HCT116 (cell line): ENCODE results near the gene IL21. TPM values are rescaled to one million over a fixed set of nuclear protein-coding genes. Genes with fewer than 3 reads are reported as not detected.
"Not testable (repeated sequence)": the region's sequence is repeated elsewhere in the genome, so short reads cannot be mapped to it uniquely, and the experiment has no call there.

Experiments
- ATAC-seq: fragments of 200-7000 bp; cut with Tn5 transposase; 2 replicates; pipeline ENCODE4 v1.9.1; 2020; ENCODE audit warnings: mild to moderate bottlenecking, moderate library complexity
- BruUV-seq: library from RNA; stranded (reverse); fragments of 400-500 nt; replicated peaks from 2 replicates; lab custom pipeline; 2021; lab: Mats Ljungman, UMichigan
- CTCF ChIA-PET: fragments of 300-600 bp; sonication (Branson Sonifier 250); formaldehyde crosslinking; loops from one replicate; lab custom pipeline; 2021; ENCODE audit warnings: antibody characterized with exemption; lab: Charles Lee
- POLR2A ChIA-PET: fragments of 300-600, 350-600 bp; sonication (Branson Sonifier 250); formaldehyde crosslinking; loops from one replicate; lab custom pipeline; 2021; ENCODE audit warnings: antibody characterized with exemption; lab: Charles Lee
- RAD21 ChIA-PET, 2 experiments: fragments of 300-600 bp; sonication (Branson Sonifier 250); formaldehyde crosslinking; loops; one replicate each; lab custom pipeline; 2023; ENCODE audit warnings: low total read pairs in 2 of 2; ENCODE audit not compliant: uncharacterized antibody in 2 of 2, unreplicated experiment in 2 of 2, low non-redundant PET in 1 of 2; lab: Charles Lee
- DNase-seq: peaks from one replicate; pipeline ENCODE4 v3.0.0-alpha.2; 2010; ENCODE audit warnings: low read depth, low spot score
- H2AFZ ChIP-seq: fragments of 200-600 bp; shearing (Covaris generic), sonication (generic); 2 replicates; pipeline ENCODE4 v1.6.1; 2017; ENCODE audit warnings: low read depth, mixed run types, mixed read lengths, antibody characterized with exemption, low read length; ENCODE audit not compliant: poor library complexity, severe bottlenecking
- H3K27ac ChIP-seq: 2 replicates; pipeline ENCODE4 v1.5.1; 2012; ENCODE audit warnings: low read depth, low read length
- H3K27me3 ChIP-seq: fragments of 200-600 bp; sonication (generic); 2 replicates; pipeline ENCODE4 v1.6.1; 2016; ENCODE audit warnings: mixed run types, low read length, mixed read lengths; ENCODE audit not compliant: insufficient read depth
- H3K36me3 ChIP-seq, 2 experiments: fragments of 200-500 bp in 1 of 2; fragments of 200-600 bp in 1 of 2; sonication (Bioruptor generic) in 1 of 2; sonication (generic) in 1 of 2; 2 replicates each; pipeline versions ENCODE4 v1.5.1 to v1.6.1; 2014 to 2016; ENCODE audit warnings: low read length in 2 of 2, inconsistent platforms in 1 of 2, mixed read lengths in 1 of 2, mixed run types in 1 of 2; ENCODE audit not compliant: insufficient read depth in 2 of 2, control insufficient read depth in 1 of 2
- H3K4me1 ChIP-seq, 2 experiments: fragments of 200-600 bp in 1 of 2; sonication (generic) in 1 of 2; 2 replicates each; pipeline versions ENCODE4 v1.5.1 to v1.6.1; 2012 to 2017; ENCODE audit warnings: low read length in 2 of 2, inconsistent platforms in 1 of 2, mild to moderate bottlenecking in 1 of 2, mixed read lengths in 1 of 2, mixed run types in 1 of 2, moderate library complexity in 1 of 2; ENCODE audit not compliant: insufficient read depth in 2 of 2, control insufficient read depth in 1 of 2
- H3K4me2 ChIP-seq: fragments of 200-600 bp; sonication (generic); 2 replicates; pipeline ENCODE4 v1.6.1; 2017; ENCODE audit warnings: mixed run types, low read length, mixed read lengths
- H3K4me3 ChIP-seq, 2 experiments: fragments of 200-600 bp in 1 of 2; sonication (generic) in 1 of 2; replicated peaks in 1 of 2; 2 replicates each; pipeline ENCODE4 v1.5.1; 2011 to 2016; ENCODE audit warnings: low read length in 2 of 2, control low read depth in 1 of 2, low read depth in 1 of 2, mild to moderate bottlenecking in 1 of 2, mixed read lengths in 1 of 2, mixed run types in 1 of 2
- H3K79me2 ChIP-seq: fragments of 200-600 bp; sonication (generic); 2 replicates; pipeline ENCODE4 v1.6.1; 2017; ENCODE audit warnings: mild to moderate bottlenecking, mixed run types, low read length, moderate library complexity, mixed read lengths; ENCODE audit not compliant: insufficient read depth
- H3K9ac ChIP-seq: fragments of 200-600 bp; sonication (generic); 2 replicates; pipeline ENCODE4 v1.6.1; 2016; ENCODE audit warnings: low read length, mixed read lengths
- H3K9me2 ChIP-seq: fragments of 200-600 bp; sonication (generic), shearing (Covaris generic); 2 replicates; pipeline ENCODE4 v1.6.1; 2017; ENCODE audit warnings: mixed run types, mild to moderate bottlenecking, moderate library complexity; ENCODE audit not compliant: insufficient read depth
- H3K9me3 ChIP-seq, 2 experiments: fragments of 200-500 bp in 1 of 2; fragments of 200-600 bp in 1 of 2; sonication (Bioruptor generic) in 1 of 2; sonication (generic) in 1 of 2; 2 replicates each; pipeline ENCODE4 v1.6.1; 2014 to 2017; ENCODE audit warnings: low read length in 2 of 2, mixed read lengths in 2 of 2, inconsistent platforms in 1 of 2, low read depth in 1 of 2, mild to moderate bottlenecking in 1 of 2, mixed run types in 1 of 2, moderate library complexity in 1 of 2; ENCODE audit not compliant: control insufficient read depth in 1 of 2, insufficient read depth in 1 of 2
- H4K20me1 ChIP-seq: fragments of 200-600 bp; sonication (generic), shearing (Covaris generic); 2 replicates; pipeline ENCODE4 v1.6.1; 2017; ENCODE audit warnings: mixed run types, mild to moderate bottlenecking, moderate library complexity; ENCODE audit not compliant: insufficient read depth
- EGR1 ChIP-seq: IDR thresholded peaks from 2 replicates; pipeline ENCODE4 v1.6.1; 2012; ENCODE audit warnings: low read depth
- ELF1 ChIP-seq: IDR thresholded peaks from 2 replicates; pipeline ENCODE4 v1.6.1; 2012; ENCODE audit warnings: low read depth, borderline replicate concordance
- EZH2phosphoT487 ChIP-seq: fragments of 200-600 bp; IDR thresholded peaks from 2 replicates; pipeline ENCODE4 v1.6.1; 2018; ENCODE audit warnings: antibody characterized with exemption, borderline replicate concordance
- JUND ChIP-seq: IDR thresholded peaks from 2 replicates; pipeline ENCODE4 v1.6.1; 2012
- POLR2A ChIP-seq: IDR thresholded peaks from 2 replicates; pipeline ENCODE4 v1.7.0; 2011; ENCODE audit warnings: borderline replicate concordance; ENCODE audit not compliant: insufficient read depth, insufficient read length; ENCODE audit errors: extremely low read depth
- RAD21 ChIP-seq: IDR thresholded peaks from 2 replicates; pipeline ENCODE4 v1.6.1; 2012; ENCODE audit warnings: low read depth, mild to moderate bottlenecking
- SP1 ChIP-seq: IDR thresholded peaks from 2 replicates; pipeline ENCODE4 v1.6.1; 2012; ENCODE audit warnings: low read depth
- SRF ChIP-seq: IDR thresholded peaks from 2 replicates; pipeline ENCODE4 v1.6.1; 2012; ENCODE audit warnings: low read depth
- TCF7L2 ChIP-seq: IDR thresholded peaks from 2 replicates; pipeline ENCODE4 v1.7.0; 2011; ENCODE audit warnings: borderline replicate concordance, inconsistent platforms; ENCODE audit not compliant: insufficient read depth, insufficient read length; ENCODE audit errors: extremely low read depth
- YY1 ChIP-seq: IDR thresholded peaks from 2 replicates; pipeline ENCODE4 v1.6.1; 2011; ENCODE audit warnings: low read length, low read depth, moderate library complexity, mild to moderate bottlenecking; ENCODE audit not compliant: insufficient replicate concordance; ENCODE audit errors: extremely low read depth
- ZFX ChIP-seq: fragments of 450-650 bp; IDR thresholded peaks from 2 replicates; pipeline ENCODE4 v1.6.1; 2017
- intact Hi-C: fragments of 100-400 bp; cut with micrococcal nuclease; formaldehyde crosslinking; loops from 2 replicates; pipeline ENCODE4 v1.10.0; 2022
- total RNA-seq: library from RNA; stranded (reverse); gene quantifications from one replicate; pipeline ENCODE4 v1.2.1, GENCODE V29; 2021; ENCODE audit not compliant: unreplicated experiment
- TF ChIP-seq, protein P1 (sequence below): IDR thresholded peaks from 2 replicates; pipeline ENCODE4 v1.6.1; 2012

Gene IL21
- total RNA-seq, 1 experiment from 2014 or later = 0.12 TPM

DNA sequence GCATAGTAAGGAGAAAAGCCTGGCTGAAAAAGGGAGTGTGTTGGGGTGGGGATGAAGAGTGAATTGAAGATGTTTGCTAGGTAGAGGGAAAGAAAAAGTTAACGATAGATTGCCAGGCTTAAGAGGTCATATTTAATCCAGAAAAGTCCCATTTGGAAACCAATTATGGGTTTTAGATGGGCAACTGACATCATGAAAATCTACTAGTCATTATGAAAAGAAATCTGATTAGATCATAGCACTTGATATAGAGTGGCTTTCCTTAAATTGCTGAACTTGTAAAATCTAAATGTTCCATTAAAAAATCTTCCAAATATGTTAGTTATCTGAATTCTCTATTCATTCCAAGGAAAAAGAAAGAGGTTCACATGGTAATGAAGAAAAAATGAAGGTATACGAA lies 37.5 kb upstream of the IL21 start:
- Histone ChIP-seq H3K27me3 (no peaks in the 10 kb centered on the region), H4K20me1 (no peaks in the 10 kb centered on the region), H3K79me2 (no peaks in the 10 kb centered on the region), H3K4me2 (no peak overlapping the region), H3K4me1 (peaks cover 0 to 11% of the 10 kb centered on the region in 2 experiments; a peak in 1 of 4 replicates), H2AFZ (no peak overlapping the region), H3K4me3 (no peak overlapping the region), H3K9ac (no peak overlapping the region), H3K9me3 (no peaks in the 10 kb centered on the region), H3K27ac (no peak overlapping the region), H3K9me2 (no peaks in the 10 kb centered on the region), H3K36me3 (no peaks in the 10 kb centered on the region)
- DNase-seq (no peak), ATAC-seq (no peak)
- ChIA-PET CTCF (no interaction called here), RAD21 (no interaction called here), POLR2A (no interaction called here)
- intact Hi-C loops = no loop called here
- no TSS peak for BruUV-seq
- TF ChIP-seq SP1 (no peak), SRF (no peak), POLR2A (no peak), EZH2phosphoT487 (no peak), YY1 (no peak), RAD21 (no peak), JUND (no peak), ELF1 (no peak), TCF7L2 (no peak), EGR1 (no peak)
- TF ChIP-seq, protein P1, sequence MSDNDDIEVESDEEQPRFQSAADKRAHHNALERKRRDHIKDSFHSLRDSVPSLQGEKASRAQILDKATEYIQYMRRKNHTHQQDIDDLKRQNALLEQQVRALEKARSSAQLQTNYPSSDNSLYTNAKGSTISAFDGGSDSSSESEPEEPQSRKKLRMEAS = no peak

DNA sequence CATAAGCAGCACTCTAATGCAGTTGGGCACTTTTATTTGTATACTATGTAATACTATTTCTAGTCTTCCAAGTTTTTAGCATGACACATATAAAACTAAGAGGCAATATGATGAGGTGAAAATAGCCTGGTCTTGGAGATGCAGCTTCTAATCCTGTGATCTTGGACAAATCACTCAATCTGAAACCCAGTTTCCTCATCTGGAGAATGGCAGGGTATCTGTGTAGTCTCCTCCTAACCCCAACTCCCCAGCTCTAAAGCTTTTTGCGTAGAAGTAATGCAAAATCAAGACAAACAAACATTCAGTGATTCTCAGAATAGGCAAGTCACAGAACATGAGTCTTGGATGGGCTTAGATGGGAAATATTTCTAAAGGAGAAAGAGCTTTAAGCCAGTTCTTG lies 36.7 kb upstream of the IL21 start:
- ATAC-seq = no peak
- Histone ChIP-seq H3K4me2 (no peak overlapping the region), H3K9me3 (no peaks in the 10 kb centered on the region), H3K4me3 (no peak overlapping the region), H4K20me1 (no peaks in the 10 kb centered on the region), H3K9ac (no peak overlapping the region), H3K27me3 (no peaks in the 10 kb centered on the region), H2AFZ (no peak overlapping the region), H3K9me2 (no peaks in the 10 kb centered on the region), H3K27ac (no peak overlapping the region), H3K4me1 (peaks cover 0 to 5% of the 10 kb centered on the region in 2 experiments; a peak in 1 of 4 replicates), H3K36me3 (no peaks in the 10 kb centered on the region), H3K79me2 (no peaks in the 10 kb centered on the region)
- BruUV-seq = no TSS peak
- intact Hi-C loops = no loop called here
- ChIA-PET RAD21 (no interaction called here), CTCF (no interaction called here), POLR2A (no interaction called here)
- no peak for TF ChIP-seq SP1
- TF ChIP-seq ZFX = no peak
- no peak for DNase-seq

DNA sequence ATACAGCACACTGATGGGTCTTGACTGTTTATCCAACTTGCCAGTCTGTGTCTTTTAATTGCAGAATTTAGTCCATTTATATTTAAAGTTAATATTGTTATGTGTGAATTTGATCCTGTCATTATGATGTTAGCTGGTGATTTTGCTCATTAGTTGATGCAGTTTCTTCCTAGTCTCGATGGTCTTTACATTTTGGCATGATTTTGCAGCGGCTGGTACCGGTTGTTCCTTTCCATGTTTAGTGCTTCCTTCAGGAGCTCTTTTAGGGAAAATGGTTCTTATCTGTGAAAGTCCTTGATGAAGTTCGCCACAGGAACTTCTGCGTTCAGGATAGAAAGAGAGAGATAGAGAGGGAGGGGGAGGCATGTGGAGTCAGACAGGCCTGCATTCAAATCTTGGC lies 35.7 kb upstream of the IL21 start:
- H3K4me2 ChIP-seq, H3K4me3 ChIP-seq, H3K9me3 ChIP-seq, H3K4me1 ChIP-seq, H4K20me1 ChIP-seq, H3K9me2 ChIP-seq, H2AFZ ChIP-seq, H3K36me3 ChIP-seq, H3K27me3 ChIP-seq, CTCF ChIA-PET, POLR2A ChIA-PET, H3K27ac ChIP-seq, ATAC-seq, H3K79me2 ChIP-seq, intact Hi-C loops, DNase-seq, H3K9ac ChIP-seq, BruUV-seq, RAD21 ChIA-PET: not testable (repeated sequence)
